OCI-LY1 (cell line): Measurements from ENCODE around the gene PHC1.

ENCODE experiments used
- EZH2 ChIP-seq: fragments of 200-600 bp; sonication (generic), shearing (Covaris generic); IDR thresholded peaks from 2 replicates; pipeline ENCODE4 v1.8.0; 2017; ENCODE audit warnings: borderline replicate concordance, mixed run types, mild to moderate bottlenecking, antibody characterized with exemption, low read length, moderate library complexity, mixed read lengths
- TF ChIP-seq, protein P1 (sequence below): fragments of 200-600 bp; sonication (generic), shearing (Covaris generic); IDR thresholded peaks from 2 replicates; pipeline ENCODE4 v1.5.1; 2017; ENCODE audit warnings: mild to moderate bottlenecking, antibody characterized with exemption, low read length, moderate library complexity, mixed read lengths

DNA sequence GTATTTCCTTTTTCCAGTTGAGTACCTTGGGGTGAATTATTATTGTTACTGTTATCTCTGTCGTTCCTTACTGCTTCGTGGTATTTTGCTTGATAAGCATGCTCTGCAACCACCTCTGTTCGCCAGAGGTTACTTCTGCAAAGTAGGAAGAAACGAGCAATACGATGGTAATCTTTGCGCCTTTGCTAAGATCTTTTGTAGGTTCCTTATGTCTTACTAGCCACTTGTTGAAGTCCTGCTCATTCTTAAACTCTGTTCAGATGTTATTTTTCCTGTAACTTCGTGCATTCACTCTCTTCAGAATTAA lies 35.9 kb downstream of the PHC1 start:
- TF ChIP-seq, protein P1, sequence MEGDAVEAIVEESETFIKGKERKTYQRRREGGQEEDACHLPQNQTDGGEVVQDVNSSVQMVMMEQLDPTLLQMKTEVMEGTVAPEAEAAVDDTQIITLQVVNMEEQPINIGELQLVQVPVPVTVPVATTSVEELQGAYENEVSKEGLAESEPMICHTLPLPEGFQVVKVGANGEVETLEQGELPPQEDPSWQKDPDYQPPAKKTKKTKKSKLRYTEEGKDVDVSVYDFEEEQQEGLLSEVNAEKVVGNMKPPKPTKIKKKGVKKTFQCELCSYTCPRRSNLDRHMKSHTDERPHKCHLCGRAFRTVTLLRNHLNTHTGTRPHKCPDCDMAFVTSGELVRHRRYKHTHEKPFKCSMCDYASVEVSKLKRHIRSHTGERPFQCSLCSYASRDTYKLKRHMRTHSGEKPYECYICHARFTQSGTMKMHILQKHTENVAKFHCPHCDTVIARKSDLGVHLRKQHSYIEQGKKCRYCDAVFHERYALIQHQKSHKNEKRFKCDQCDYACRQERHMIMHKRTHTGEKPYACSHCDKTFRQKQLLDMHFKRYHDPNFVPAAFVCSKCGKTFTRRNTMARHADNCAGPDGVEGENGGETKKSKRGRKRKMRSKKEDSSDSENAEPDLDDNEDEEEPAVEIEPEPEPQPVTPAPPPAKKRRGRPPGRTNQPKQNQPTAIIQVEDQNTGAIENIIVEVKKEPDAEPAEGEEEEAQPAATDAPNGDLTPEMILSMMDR, result no peak; the same call in 1 of the 2 replicates
- TF ChIP-seq EZH2, result no peak
